T47D (cell line): ENCODE data around the gene GATD1.

ENCODE experiments used
- DNase-seq, 2 experiments: peaks; one replicate each; pipeline versions ENCODE4 v3.0.0 to v3.0.0-alpha.2; 2011 to 2012; ENCODE audit warnings: low read depth in 1 of 2, low spot score in 1 of 2
- JUND ChIP-seq: IDR thresholded peaks from 2 replicates; pipeline ENCODE4 v1.6.1; 2012; ENCODE audit warnings: low read depth
- in situ Hi-C: cut with HindIII; loops from 2 replicates; pipeline ENCODE4 v1.10.0; 2016; ENCODE audit warnings: low sequenced_read_pairs, low pct_unique_long_range_greater_than_20kb

The GATD1 gene

DNA sequence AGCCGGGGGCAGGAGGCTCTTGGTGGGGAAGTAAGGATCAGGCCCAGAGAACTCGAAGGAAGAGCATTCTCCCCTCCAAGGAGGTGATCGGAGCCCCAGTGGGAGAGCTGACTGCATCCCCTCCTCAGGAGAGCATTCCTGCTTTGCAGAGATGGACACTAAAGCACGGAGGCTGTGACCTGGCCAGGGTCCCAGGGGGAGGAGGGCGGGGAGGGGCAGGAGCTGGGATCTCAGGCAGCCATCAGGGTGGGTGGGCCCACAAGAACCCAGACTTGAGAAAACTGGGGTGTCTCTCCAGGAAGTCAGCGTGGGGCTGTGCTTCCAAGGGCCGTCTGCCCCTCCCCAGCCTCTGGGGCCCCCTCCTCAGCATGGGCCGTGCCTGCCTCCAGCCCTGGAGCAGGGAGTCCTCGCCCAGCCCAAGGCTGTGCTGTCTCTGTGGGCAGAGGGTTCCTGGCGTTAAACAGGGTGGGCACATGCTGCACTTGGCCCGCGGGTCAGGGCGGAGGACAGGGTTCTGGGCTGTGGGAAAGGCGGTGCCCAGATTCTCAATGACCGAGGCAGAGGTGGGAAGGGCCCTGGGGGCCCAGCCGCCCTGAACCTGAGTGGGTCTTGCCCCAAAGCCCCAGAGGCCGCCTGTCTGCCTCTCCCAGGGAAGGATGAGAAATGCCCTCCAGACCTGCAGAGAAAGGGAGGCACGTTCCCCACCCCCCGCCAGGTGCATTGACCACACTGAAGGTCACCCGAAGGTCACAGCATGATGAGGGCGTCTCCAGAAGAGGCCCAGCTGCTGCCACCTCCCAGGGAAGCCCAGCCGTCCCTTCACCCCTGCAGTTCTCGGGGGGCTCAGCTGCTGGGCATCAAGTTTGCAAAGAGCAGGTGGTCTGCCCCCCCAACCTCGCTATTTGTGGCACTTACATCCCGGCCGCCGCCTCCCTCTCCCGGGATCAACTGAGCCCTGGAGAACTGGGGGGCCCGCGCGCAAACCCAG lies 12.0 kb upstream of the GATD1 start:
- DNase-seq: no peak
- TF ChIP-seq JUND: no peak
- in situ Hi-C loops: no loop called here

- TF ChIP-seq JUND: no peak
- no peak for DNase-seq
- in situ Hi-C loops: no loop called here
These were observed 10.8 kb upstream of the GATD1 start for GRCh38 chr11:788009-788640.

GRCh38 chr11:787084-787675 lies 9.9 kb upstream of the GATD1 start:
- no peak for DNase-seq
- in situ Hi-C loops: no loop called here
- TF ChIP-seq JUND: no peak

- in situ Hi-C loops: no loop called here
- no peak for TF ChIP-seq JUND
- DNase-seq: no peak
These were observed 9.2 kb upstream of the GATD1 start for GRCh38 chr11:786235-787083.

GRCh38 chr11:783581-784015 lies 6.3 kb upstream of the GATD1 start:
- no peak for DNase-seq
- in situ Hi-C loops: no loop called here
- no peak for TF ChIP-seq JUND

DNA sequence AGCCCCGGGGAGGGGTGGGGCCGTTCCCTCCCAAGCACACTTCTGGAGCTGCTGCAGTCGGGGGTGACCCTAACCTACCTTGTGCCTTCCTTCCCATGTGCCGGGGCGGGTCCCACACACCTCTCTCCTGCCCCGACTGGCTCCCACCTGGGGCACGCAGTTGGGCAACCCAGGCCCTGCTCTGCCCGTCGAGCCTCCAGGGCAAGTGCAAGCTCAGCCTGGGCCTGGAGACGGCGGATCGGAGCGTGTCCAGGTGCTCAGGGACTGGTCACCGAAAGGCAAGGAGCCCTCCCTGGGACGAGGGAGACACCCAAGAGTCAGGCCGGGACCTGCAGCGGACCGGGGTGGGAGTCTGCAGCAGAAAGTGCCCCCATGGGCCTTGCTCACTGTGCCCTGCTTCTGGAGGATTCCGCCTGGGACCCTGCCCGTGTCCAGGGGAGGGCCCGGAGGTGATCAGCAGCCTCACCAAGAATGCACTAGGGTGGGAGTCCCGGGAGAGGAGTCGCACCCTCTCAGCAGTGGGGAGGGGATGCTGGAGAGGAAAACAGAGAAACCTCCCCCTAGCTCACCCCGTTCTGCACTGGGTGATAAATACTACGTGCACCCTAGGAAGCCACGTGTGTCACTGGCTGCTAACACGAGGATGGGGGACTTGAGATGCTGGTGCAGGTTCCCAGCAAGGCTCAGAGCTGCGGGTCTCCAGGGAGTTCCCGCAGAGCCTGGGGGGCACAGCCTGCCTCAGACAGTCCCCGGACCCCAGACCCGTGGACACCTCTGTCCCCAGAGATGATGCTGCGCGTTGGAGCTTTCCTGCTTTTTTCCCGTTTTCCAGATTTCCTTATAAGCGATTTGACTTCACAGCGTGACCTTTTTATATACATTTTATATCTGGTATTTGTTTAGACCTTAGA lies 5.2 kb upstream of the GATD1 start:
- in situ Hi-C loops: no loop called here
- DNase-seq: no peak
- no peak for TF ChIP-seq JUND

DNA sequence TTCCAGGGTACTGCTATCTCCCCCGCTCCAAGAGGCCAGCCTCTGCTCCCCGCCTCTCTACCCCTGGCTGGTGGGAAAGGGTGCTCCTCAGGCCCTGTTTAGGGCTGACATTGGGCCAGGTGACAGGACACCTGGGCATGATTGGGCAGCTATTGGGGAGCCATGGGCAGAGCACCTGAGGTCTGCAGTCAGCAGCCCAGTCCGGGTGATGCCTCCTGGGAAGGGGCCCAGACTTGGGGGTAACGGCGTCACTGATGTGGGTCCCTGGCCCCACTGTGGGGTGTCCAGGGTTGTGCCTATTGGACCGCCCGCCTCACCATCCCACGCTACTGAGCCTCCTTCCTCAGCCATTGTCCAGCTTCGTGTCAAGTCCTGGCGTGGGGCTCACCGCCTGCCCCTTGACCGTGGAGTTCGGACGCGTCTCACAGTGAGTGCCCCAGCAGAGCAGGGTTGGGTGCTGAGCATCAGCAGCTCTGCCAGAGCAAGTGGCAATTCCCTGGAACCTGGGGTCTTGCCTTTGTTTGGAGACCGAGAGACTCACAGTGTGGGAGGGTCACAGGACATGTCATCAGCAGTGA lies 2.8 kb upstream of the GATD1 start:
- no peak for DNase-seq
- in situ Hi-C loops: no loop called here
- no peak for TF ChIP-seq JUND

- in situ Hi-C loops: no loop called here
- DNase-seq: no peak
- no peak for TF ChIP-seq JUND
These were observed 2.0 kb upstream of the GATD1 start for GRCh38 chr11:778976-779954.

DNA sequence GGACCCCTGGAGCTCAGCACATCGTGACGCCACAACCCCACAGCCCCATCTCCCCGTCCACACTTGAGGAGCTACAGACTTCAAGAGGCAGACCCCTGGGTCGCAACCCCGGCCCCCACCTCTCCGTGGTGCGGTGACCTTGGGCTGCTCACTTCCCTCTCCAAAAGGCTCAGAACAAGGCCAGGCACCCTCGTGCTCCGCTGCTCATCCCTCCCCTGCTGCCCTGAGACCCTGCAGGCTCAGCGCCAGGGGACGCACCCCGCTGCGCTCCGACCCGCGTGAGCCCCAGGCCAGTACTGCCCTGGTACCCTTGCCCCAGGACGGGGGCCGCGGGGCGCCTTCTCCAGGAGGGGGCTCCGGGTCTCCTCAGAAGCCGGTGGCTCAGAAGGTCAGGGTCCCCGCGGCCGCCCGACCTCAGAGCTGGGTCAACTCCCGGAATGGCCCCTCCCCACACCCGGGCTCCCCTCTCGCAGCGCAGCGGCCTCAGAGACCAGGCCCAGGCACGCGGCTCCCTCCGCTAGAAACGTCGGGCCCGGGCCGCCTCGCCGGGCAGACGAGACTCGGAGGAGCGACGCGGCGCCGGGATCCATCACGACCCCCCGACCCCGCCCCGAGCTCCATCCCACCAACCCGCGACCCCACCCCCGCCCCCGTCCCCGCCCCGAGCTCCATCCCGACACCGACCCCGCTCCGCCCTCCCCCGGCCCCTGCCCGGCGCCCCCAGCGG lies 563 bp downstream of the GATD1 start:
- in situ Hi-C loops: no loop called here
- TF ChIP-seq JUND: no peak

GRCh38 chr11:776263-776560 lies 1.1 kb downstream of the GATD1 start:
- in situ Hi-C loops: no loop called here
- TF ChIP-seq JUND: no peak
- DNase-seq: no peak

More for the DNA sequence above, 563 bp downstream of the GATD1 start:
- DNase-seq: no peak
